GM04504 (cell line): Measurements from ENCODE around the gene TFEC.

Source experiments
- DNase-seq: peaks from one replicate; pipeline ENCODE4 v3.0.0-alpha.2; 2012; ENCODE audit warnings: low read depth

TFEC gene

DNA sequence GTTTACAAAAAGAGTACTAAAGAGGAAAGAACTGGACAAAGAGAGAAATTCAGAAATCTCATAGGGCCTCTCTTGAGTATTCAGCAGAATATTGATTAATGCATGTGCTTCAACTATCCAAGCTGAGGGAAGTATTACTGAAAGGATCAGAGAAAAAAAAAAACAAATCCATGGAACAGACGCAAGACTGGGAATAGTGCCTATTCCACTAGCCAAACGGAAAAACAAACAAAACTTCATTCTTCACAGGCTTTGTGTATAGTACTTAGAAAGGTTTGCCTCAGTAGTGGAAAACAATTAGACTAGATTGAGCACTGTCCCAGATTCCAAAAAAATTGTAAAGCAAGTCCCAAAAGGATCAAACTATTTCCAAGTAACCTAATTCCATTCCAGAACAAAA, 106.2 kb downstream of the TFEC start:
- DNase-seq = no peak

DNA sequence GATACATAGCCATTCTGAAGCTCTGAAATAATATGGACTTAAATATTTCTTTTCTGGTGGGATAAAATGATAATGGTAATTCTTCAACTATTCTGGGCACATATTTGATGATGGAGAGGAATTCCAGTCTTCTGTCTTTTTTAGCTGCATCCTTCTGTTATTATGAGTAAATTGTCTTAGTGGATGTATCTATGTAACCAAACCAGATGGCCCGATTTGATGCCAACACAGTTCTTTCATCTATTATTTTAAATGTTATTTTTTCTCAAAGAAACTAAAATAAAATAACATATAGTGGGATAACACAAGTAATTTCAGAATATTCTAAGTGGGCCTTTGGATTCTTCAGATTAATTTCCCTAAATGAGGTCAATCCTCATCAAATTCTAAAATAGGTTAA, 110.2 kb downstream of the TFEC start:
- no peak for DNase-seq

DNA sequence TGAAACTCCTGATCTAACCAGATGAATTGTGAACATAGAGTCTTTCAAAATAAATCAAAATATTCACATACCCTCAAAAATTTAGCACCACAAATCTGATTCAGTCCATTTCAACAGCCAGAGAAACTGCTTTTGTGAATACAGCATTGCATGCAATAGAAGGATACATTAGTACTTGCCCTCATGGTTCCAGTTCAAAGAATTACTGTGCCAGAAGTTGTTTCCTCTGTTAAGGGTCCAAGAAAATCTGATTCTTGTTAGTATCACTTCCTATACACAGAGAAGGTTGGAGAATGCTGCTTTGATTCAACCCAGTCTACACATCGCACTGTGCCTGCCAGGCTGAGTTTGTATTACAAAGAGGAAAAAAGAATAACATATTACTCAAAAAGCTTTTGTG, 115.6 kb downstream of the TFEC start:
- no peak for DNase-seq

DNA sequence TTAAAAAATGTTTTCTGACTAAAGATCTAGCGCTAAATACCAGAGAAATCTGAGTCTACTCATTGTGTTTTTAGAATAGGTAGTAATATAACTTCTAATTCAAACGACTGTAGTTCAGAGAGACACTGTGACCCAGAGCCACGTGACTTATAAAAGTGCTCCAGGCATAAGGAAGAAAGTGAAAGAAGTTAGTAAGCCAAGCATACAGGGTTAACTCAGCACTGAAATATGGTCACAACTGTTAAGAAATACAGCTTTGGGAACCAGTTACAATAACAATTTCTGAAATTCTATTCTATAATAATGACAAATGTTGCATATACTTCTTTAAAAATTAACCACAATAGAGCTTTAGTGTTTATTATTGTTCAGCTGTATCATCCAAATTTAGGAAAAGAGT, 119.1 kb downstream of the TFEC start:
- DNase-seq = no peak

DNA sequence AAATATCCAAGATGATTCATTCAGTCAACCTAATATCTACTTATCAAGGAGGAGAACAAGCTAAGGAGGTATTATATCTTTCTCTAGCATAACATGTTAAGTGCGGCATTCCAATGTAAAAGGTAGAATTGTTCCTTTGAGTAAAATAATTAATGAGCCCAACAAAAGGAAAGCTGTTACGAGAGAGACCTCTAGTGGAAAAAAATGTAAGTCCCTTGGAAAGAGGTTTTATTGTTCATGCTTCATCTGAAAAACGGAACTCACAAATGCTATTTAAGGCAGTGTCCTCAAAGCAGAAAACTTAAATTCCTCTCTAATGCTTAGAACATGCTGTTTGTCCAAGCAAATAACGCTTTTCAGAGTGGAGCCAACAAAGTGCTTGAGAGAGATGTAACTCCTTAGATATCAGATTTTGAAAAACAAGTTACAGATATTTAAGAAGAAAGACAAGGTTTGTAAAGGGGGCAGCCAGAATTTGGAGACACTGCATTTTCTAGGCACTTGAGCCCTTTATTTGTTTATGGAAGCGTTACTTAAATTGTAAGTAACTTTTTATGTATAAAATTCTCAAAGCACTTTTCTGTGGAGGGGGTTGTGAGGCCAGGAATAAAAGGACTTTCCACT, 119.9 kb downstream of the TFEC start:
- DNase-seq = peak; percentile 3

DNA sequence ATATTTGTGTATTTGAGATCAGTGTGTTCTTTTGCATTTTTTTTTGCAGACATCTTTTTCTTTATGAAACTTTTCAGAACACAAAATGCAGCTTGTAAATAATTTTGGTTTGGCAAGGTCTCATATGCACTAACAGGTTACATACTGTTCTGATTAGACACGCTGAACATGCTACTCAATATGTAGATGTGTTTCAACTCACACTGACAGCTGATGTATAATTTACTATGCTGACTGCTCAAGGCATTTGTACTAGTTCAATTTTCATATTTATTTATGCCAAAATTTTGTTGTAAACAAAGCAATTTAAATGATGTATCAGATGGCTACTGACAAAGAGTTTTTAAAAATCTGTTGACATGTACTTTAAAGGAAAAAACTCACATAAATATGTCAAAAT, 123.8 kb downstream of the TFEC start:
- no peak for DNase-seq

DNA sequence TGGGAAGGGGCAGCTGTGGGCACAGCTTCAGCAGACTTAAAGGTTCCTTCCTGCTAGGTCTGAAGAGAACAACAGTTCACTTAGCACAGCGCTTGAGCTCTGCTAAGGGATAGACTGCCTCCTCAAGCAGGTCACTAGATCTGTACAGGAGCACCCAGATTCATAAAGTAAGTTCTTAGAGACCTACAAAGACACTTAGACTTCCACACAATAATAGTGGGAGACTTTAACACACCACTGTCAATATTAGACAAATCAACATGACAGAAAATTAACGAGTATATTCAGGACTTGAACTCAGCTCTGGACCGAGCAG, 140.9 kb downstream of the TFEC start:
- DNase-seq = no peak

GRCh38 chr7:115888981-115889668, 141.4 kb downstream of the TFEC start:
- no peak for DNase-seq

- no peak for DNase-seq
Measured at GRCh38 chr7:115885550-115885949, 145.0 kb downstream of the TFEC start.
